ENCODE data around the gene CNIH3.

CNIH3 gene

DNA sequence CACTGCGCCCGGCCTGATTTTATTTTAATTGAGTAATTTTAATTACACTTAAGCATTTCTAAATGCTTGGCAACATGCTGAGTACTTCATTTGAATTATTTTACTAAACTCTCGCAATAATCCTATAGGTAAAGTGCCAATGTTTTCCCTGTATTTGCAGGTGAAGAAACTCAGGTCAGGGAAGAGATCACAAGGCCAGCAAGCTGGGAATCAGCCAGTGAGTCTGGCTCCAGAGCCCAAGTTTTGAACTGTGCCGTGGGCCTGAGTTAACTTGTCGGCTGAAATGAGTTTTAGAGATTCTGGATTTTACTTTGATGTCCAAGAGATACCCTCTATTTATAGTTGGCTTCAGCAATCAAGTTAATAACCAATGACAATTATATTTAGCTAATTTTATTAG is 141.4 kb downstream of the CNIH3 start:
- Histone ChIP-seq H3K4me3 (no peak overlapping the region), H3K27ac (no peak overlapping the region)

DNA sequence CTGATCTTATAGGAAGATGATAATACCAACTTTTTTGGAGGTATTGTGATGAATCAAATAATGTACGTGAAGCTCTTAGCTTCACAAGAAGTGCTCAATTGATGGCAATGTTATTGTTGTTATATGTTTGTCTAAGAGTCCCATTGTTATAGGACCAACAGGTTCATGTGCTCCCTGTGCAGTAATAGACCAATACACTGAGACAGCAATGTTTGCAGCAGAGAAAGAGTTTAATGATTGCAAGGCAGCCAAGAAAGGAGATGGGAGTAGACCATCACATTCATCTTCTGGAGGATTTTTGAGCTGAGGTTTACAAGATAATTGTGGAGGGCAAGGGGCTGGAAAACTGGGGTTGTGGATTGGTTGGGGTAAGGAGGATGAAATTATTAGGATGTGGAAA is 143.0 kb downstream of the CNIH3 start:
- H3K4me3 ChIP-seq: no peak overlapping the region
- no peak overlapping the region for H3K27ac ChIP-seq

DNA sequence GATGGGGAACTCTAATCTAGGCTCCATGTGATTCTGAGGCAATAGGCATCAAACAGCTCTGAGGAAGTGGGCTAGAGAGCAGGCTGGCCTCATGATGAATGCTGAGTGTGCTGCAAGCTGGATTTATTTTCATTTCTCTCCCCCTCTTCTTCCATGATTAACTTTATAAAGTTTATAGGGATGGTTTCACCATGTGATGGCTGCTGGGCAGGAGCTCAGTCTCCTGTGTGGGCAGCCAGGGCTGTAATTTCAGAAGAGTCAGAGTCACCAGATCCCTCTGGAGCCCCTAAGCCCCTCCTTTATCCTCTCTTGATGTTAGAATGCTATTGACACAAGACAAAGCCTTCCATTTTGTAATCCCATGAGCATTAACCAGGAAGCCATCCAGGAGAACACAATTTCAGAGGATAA is 143.6 kb downstream of the CNIH3 start:
- Histone ChIP-seq H3K4me3 (no peak overlapping the region), H3K27ac (no peak overlapping the region)

DNA sequence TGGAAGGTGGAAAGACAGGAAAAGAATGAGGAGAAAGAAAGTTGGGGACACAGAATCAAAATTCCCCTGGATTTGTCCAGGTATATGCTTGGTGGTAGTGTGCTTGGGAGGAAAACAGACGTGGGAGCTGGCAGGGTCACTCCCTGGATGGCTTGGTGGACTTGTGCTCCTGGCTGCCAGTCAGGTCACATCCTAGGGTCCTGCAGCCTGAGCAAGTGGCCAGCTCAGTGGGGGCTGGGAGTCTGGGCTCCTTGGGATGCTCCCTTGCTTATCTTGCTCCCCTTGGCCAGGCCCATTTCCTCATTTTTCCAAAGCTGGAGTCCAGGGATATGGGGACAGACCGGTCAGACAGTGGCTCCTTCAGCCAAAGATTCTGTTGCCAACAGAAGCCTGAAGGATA is 144.0 kb downstream of the CNIH3 start:
- no peak overlapping the region for H3K4me3 ChIP-seq
- H3K27ac ChIP-seq: peak overlapping the region in 1 of 21 experiments; percentile 22

DNA sequence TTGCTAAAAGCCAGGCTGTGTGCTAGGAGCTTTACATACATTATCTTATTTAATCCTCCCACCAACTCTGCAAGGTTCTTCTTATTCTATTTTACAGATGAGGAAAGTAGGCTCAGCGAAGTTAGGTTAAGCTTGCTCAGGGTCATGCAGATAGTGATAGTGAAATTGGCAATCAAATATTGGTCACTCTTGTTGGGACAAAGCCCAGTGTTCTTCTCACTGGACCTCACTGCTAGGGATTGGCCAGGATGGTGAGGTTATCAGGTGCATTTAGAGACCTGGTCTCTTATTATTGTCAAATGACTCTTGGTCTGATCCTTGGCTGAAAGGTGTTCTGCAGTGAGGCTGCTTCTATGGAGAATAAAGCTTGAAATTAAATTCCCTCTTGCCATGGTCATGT is 145.1 kb downstream of the CNIH3 start:
- H3K27ac ChIP-seq: no peak overlapping the region
- no peak overlapping the region for H3K4me3 ChIP-seq

DNA sequence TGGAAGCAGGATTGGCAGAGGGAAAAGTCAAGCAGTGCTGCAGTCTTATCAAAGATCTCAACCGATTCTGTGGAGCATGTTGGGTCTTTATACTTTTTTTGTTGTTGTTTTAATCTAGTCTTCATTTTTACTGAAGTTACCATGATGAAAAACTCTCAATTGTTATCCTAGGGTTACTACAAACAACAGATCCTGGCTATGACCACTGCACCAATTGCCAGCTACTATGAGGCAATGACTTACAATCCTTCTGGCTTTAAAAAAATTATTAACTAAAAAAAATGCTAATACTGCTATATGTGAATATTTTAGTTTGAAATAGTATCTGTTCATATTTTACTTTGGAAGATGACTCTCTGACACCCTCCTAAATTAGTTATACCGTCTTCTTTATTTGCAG is 145.9 kb downstream of the CNIH3 start:
- Histone ChIP-seq H3K27ac (no peak overlapping the region), H3K4me3 (no peak overlapping the region)

DNA sequence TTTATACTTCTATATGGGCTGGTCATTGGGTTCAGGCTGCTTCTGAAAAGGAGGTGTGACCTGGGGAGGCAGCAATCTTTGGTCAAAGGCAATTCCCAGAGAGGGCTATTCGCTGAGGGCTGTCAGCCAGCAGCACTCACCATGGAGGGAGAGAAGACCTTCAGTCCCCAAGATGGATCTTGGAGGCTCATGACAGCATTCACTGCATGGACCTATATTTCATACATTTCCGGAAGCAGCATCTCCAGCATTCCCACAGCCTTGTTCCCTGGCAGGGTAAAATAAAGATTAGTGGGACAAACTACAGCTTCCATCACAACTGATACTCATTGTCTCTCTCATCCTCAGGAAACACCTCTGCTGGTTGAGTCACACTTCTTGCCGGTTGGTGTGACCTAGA is 146.6 kb downstream of the CNIH3 start:
- Histone ChIP-seq H3K27ac (peak overlapping the region in 1 of 21 experiments; percentile 71), H3K4me3 (no peak overlapping the region)

DNA sequence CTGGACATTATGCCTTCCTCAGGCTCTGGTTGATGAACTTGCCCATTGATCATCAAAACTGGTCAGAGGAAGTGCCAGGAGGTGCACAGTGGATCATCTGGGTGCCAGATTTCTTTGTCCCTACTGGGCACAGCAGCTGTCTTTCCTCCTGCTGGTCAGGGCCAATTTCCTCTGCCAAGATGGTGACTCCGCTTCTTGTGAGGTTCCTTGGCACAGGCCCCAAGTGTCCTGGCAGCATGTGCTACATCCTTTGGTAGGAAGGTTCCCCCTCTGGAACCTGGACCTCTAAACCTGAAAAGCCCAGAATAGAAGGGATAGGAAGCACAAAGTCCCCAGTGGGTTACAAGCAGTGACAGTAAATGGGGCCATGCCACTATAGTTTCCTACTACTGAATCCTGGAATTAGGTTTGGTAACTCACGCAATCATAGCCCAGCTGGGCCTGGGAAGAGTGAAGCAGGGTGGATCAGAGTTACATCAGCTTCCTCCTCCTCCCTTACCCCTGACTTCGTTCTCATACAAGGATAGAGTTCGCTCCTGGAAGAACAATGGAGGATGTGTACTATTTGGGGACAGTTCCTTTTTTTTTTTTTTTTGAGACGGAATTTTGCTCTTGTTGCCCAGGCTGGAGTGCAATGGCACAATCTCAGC is 147.1 kb downstream of the CNIH3 start:
- Histone ChIP-seq H3K4me3 (no peak overlapping the region), H3K27ac (peak overlapping the region in 1 of 21 experiments; percentile 71)

DNA sequence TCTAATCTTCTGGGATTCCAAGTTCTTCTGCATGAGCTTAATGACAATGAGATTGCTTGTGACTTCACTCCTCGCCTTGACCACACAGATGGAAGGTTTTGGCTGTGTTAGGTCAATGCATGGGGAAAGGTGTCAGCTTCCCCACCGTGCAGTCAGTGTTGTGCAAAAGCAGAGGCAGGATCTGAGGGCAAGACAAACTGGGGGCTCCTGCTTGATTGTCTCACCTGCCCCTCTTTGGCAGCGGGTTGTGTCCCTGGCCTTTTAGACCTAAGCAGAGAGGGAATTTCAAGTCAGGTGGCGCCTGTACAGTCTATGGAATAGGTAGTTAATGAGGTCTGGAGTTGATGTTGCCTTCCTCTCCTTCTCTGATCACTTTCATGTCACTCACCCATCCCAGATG is 150.1 kb downstream of the CNIH3 start:
- Histone ChIP-seq H3K4me3 (no peak overlapping the region), H3K27ac (no peak overlapping the region)

DNA sequence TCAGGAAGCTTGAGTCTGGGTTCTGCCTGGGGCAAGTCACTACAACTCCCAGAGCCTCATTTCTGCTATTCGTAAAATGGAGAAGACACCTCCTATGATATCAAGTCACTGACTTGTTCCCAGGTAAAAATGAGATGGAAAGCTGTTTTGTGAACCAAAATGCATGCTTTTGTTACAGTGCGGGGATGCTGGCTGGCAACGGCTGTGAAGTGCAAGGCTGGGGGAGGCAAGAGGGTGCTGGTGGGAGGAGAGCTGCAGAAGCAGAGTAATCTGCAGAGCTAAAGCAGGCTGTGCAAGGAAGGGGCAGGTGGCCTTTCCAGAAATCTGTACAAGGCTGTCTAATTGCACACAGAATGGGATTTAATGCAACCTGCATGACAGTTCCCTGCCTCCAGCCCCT is 150.9 kb downstream of the CNIH3 start:
- H3K27ac ChIP-seq: no peak overlapping the region
- H3K4me3 ChIP-seq: no peak overlapping the region

DNA sequence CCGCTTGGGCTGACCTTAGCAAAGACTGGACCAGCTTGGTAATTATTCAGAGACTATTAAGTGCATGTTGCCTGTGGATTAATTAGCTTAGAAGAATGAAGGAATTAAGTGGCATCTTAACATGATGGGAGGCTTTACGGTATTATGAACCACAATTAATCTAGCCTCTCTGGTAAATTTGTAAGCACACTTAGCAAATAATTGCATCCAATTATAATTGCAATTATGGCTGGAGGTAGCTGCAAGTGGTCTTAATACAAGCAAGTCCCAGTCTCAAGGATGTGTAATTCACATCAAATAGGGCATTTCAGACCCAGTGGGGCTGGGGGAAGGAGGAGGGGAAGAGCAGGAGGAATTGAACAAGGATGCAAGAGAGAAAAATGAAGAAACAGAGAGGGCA is 151.6 kb downstream of the CNIH3 start:
- H3K27ac ChIP-seq: no peak overlapping the region

DNA sequence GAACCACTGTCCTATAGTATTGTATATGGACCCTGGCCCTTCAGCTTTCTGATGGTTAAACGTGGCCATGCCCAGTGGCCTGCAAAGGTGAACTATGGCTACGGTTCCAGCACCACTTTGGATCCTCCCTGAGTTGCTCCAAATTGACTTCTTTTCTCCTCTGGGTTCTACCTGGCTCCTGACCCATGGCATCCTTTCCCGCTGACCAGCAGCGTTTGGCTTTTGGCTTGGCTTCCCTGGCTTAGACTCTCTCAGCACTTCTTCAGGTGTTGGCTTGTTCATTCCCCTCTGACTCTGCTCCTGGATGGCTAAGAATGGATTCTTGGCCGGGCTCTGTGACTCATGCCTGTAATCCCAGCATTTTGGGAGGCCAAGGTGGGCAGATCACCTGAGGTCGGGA is 152.9 kb downstream of the CNIH3 start:
- Histone ChIP-seq H3K27ac (no peak overlapping the region), H3K4me3 (no peak overlapping the region)

More for the DNA sequence above, 151.6 kb downstream of the CNIH3 start:
- H3K4me3 ChIP-seq: no peak overlapping the region

DNA sequence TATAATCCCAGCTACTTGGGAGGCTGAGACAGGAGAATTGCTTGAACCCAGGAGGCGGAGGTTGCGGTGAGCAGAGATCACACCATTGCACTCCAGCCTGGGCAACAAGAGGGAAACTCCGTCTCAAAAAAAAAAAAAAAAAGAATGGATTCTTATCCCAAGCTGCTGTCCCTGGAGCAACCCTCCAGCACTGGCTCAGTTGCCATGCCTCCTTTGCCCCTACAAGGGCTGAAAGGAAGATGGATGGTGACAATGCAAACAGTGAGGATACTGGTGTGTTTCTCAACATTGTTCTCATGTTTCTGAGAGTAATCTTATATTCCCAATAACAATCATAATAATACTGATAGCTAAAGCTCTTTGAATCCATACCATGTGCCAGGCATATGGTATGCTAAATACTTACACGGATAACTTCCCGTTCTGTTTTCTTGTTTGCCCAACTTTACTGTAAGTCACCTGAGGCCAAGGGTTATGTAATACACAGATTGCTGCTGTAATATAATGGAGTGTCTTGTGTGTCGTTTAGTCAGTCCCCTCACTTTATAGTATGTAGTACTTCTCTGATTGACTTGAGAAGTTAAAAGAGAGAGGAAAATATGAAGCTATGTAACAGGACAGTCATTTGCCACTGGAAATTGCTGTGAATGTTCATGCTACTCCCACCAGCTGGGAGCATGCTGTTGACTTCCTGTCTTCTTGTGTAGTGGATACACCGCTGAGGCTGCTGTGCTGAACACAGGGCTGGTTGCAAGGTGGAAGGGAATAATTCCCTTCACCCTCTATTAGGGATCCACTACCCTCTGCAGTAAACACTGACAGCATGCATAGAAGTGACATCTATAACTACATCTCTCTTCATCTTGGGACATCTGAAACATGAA is 153.6 kb downstream of the CNIH3 start:
- Histone ChIP-seq H3K27ac (peak overlapping the region in 2 of 21 experiments; percentile 12 to 40), H3K4me3 (no peak overlapping the region)

DNA sequence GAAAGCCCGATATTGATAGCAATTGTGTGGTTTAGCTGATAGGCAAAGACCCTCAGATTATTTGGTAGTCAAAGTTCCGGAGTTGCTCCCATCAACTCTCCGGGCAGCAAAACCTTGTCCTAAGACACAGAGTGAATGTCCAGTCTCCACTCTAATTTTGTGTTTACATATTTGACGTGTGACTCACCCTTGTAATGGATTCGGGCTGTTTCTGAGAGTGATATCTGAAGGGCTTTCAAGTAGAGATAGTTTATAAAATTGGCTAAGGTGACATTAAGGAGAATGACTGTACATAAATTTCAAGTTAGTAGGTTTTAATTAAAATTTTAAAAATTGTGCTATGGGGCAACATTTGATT is 154.2 kb downstream of the CNIH3 start:
- no peak overlapping the region for H3K4me3 ChIP-seq
- peak overlapping the region in 2 of 21 experiments; percentile 12 to 40 for H3K27ac ChIP-seq

DNA sequence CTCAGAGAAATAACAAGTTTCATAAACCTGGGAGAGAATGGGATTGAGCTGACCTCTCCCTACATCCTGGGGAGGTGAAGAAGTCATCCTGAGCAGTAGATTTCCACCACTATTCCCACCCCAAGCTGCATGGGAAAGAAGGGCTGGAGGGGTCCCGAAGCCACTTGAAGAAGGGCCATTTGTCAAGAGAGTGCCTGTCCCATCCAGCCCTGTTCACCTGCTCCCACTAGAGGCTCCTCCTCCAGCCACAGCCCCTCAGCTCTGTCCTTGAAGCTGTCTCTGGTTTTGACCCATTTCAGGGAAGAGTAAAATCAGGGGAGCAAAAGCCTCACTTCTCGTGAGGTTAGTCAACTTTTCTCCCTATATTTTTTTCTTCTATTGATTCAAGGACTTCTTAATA is 157.5 kb downstream of the CNIH3 start:
- Histone ChIP-seq H3K27ac (no peak overlapping the region), H3K4me3 (no peak overlapping the region)

DNA sequence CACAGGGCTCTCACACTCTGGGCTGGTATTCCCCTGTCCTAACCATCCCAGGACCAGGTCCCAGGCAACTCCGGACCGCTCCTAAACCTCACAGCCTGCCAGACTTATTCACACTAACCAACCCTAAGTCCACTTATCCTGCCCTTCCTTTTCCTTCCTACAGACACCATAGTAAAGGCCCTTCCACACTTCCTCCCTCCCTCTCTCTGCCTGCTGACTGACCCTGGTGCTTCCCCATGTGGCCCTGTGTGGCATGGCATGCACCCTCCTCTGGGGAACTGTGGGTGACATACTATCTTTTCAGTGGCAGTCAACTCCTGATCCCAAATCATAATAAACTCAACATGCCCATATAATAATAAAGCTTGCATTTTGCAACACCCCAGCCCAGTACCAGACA is 158.3 kb downstream of the CNIH3 start:
- Histone ChIP-seq H3K27ac (no peak overlapping the region), H3K4me3 (no peak overlapping the region)

DNA sequence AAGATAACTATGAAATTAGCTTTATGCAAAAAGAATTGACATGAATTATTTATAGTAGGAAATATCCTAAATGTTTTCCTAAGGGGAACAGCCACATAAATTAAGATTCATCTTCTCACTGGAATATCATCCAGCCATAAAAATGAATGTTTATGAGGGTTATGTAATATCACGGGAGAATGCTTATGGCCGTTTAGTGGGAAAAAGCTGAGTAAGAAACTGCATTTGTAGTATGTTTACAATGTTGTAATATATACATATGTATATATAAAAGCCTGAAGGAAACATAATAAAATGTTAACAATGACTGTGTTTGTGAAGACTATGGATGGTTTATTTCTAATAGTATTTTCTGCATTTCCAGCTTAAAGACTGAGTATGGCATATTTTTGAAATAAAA is 161.1 kb downstream of the CNIH3 start:
- no peak overlapping the region for H3K4me3 ChIP-seq

DNA sequence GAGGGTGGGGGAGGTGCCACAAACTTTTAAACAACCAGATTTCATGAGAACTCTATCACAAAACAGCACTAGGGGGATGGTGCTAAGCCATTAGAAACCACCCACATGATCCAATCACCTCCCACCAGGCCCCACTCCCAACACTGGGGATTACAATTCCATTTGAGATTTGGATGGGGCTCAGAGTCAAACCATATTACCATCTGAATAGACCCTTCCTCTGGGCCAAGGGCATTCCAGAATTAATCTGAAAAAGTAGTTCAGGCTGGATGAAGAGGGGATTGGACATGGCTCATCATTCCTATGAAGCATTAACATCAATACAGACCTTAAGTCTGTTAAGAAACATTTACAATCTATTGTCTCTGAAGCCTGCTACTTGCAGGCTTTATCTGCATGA is 163.4 kb downstream of the CNIH3 start:
- Histone ChIP-seq H3K27ac (no peak overlapping the region), H3K4me3 (no peak overlapping the region)

More for the DNA sequence above, 161.1 kb downstream of the CNIH3 start:
- H3K27ac ChIP-seq: no peak overlapping the region

DNA sequence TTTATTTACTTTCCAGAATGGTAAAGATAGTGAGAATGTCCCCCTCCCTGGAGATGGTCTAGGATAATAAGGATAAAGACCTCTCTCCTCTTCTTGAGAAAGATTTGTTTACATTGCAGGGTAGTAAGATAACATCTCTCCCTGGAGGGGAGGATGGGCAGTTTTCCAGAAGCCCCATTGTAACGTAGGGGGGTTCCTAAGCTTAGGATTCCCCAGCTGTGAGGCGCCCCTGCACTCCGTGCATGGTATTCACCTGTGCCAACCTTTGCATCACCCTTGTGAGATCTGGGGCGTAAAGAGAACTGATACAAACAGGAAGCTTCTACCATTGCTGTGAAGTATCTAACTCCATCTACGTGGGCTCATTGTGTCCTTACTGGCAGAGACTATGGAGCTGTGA is 164.6 kb downstream of the CNIH3 start:
- no peak overlapping the region for H3K27ac ChIP-seq

DNA sequence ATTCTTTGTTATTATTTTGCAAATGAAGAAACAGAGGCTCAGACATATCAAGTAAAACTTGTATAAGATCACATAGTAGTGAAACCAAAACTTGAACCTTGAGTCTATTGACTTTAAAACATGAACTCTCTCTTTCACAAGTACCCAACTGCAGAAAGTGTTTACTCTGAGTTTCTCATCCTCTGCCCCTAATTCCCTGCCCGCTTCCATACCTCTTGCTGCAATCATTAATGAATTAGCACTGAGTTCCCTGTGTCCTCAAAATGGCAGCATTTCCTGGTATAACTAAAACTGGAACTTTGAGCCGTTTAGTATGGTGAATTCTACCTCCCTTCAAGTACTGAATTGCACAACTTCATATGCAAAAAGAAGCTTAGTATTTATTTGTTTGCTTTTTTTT is 165.7 kb downstream of the CNIH3 start:
- Histone ChIP-seq H3K27ac (no peak overlapping the region), H3K4me3 (no peak overlapping the region)

More for the DNA sequence above, 164.6 kb downstream of the CNIH3 start:
- no peak overlapping the region for H3K4me3 ChIP-seq

DNA sequence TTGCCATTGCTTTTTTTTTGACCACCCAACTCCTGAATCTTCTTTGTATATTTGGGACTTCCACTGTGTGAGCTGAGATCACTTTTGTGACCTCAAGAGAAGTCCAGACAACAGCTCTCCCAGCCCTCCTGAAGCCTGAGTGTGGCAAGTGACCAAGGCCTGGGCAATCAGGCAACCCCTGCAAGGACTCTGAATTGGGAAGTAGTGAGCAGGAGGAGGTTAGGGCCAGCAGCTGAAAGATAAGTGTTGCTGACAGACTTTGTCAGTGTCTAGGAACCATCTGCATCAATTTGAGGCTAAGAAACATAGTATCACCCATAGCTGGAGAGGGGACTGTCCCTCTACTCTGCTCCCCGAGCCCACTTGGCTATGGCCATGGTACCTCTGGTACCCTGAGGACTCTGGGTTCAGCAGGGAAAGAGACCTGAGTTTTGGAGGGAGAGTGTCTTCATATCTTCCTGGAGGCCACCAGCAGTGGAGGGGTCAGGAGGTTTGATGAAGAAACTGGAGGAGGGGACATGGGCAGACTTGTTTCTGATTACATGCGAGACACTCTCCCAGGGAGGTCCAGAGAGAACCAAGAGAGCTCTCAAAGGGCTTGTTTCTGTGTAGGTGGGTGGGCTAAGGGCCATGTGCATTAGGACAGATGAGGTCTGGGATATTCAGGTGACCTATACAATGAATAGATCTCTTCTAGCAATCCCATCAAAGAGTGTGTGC is 166.3 kb downstream of the CNIH3 start:
- Histone ChIP-seq H3K27ac (no peak overlapping the region), H3K4me3 (no peak overlapping the region)

Data from skin epidermis (tissue), 12 donors.